T-helper 1 cell treated with Interleukin-12 subunit alpha and Interleukin-12 subunit beta and Interleukin-4 antibody, amounts not matched to agents 30 μg/mL and 1 μg/mL, for 36 hours (primary cell): ENCODE measurements around the gene NBEAL1.
"Not testable (repeated sequence)": the region's sequence is repeated elsewhere in the genome, so short reads cannot be mapped to it uniquely, and the experiment has no call there.

Source experiments
- H3K27ac Mint-ChIP-seq: one replicate; pipeline ENCODE4 v1.8.0; 2021; ENCODE audit warnings: mild to moderate bottlenecking, mixed read lengths
- H3K27me3 Mint-ChIP-seq: one replicate; pipeline ENCODE4 v1.8.0; 2021; ENCODE audit warnings: low read depth, mixed read lengths
- H3K36me3 Mint-ChIP-seq: one replicate; pipeline ENCODE4 v1.8.0; 2021; ENCODE audit warnings: low read depth, mixed read lengths
- H3K4me1 Mint-ChIP-seq: one replicate; pipeline ENCODE4 v1.8.0; 2021; ENCODE audit warnings: low read depth, mixed read lengths
- H3K4me3 Mint-ChIP-seq: one replicate; pipeline ENCODE4 v1.8.0; 2021; ENCODE audit warnings: mild to moderate bottlenecking, moderate library complexity, mixed read lengths
- H3K9me3 Mint-ChIP-seq: one replicate; pipeline ENCODE4 v1.8.0; 2021; ENCODE audit warnings: mixed read lengths

NBEAL1 gene

GRCh38 chr2:203014456-203015199, at the start of gene NBEAL1:
Gene NBEAL1 (plus strand): TSS chr2:203014875. CDS start chr2:203016385, 1,510 bp downstream.
- Mint-ChIP-seq H3K9me3 (no peaks in the 10 kb centered on the region), H3K27ac (peak within 1 kb of the TSS; percentile 98), H3K27me3 (peaks cover 14% of the 10 kb centered on the region), H3K4me1 (peaks cover 32% of the 10 kb centered on the region), H3K36me3 (peaks cover 3% of the 10 kb centered on the region), H3K4me3 (peak within 1 kb of the TSS; percentile 94)

- Mint-ChIP-seq H3K27ac (peak overlapping the region; percentile 69), H3K4me3 (no peak overlapping the region), H3K4me1 (peaks cover 7% of the 10 kb centered on the region), H3K27me3 (no peaks in the 10 kb centered on the region), H3K9me3 (no peaks in the 10 kb centered on the region), H3K36me3 (no peaks in the 10 kb centered on the region)
Measured at GRCh38 chr2:202965810-202966460, 48.7 kb upstream of the NBEAL1 start.

GRCh38 chr2:202969404-202969803, 45.3 kb upstream of the NBEAL1 start:
- H3K4me3 Mint-ChIP-seq, H3K36me3 Mint-ChIP-seq, H3K27ac Mint-ChIP-seq, H3K27me3 Mint-ChIP-seq, H3K9me3 Mint-ChIP-seq, H3K4me1 Mint-ChIP-seq: not testable (repeated sequence)

GRCh38 chr2:202976809-202977208, 37.9 kb upstream of the NBEAL1 start:
- H3K36me3 Mint-ChIP-seq: peaks cover 2% of the 10 kb centered on the region
- no peaks in the 10 kb centered on the region for H3K4me1 Mint-ChIP-seq
- H3K27ac Mint-ChIP-seq: no peak overlapping the region
- no peaks in the 10 kb centered on the region for H3K9me3 Mint-ChIP-seq
- no peak overlapping the region for H3K4me3 Mint-ChIP-seq
- no peaks in the 10 kb centered on the region for H3K27me3 Mint-ChIP-seq

GRCh38 chr2:202982779-202983491, 31.7 kb upstream of the NBEAL1 start:
- Mint-ChIP-seq H3K36me3 (peaks cover 4% of the 10 kb centered on the region), H3K27me3 (no peaks in the 10 kb centered on the region), H3K4me3 (no peak overlapping the region), H3K4me1 (no peaks in the 10 kb centered on the region), H3K9me3 (no peaks in the 10 kb centered on the region), H3K27ac (no peak overlapping the region)

GRCh38 chr2:202989749-202990148, 24.9 kb upstream of the NBEAL1 start:
- Mint-ChIP-seq H3K4me1 (no peaks in the 10 kb centered on the region), H3K27me3 (no peaks in the 10 kb centered on the region)

GRCh38 chr2:202990501-202990900, 24.2 kb upstream of the NBEAL1 start:
- no peaks in the 10 kb centered on the region for H3K27me3 Mint-ChIP-seq
- H3K4me1 Mint-ChIP-seq: no peaks in the 10 kb centered on the region
- no peaks in the 10 kb centered on the region for H3K9me3 Mint-ChIP-seq
- H3K4me3 Mint-ChIP-seq: no peak overlapping the region
- H3K36me3 Mint-ChIP-seq: no peaks in the 10 kb centered on the region
- H3K27ac Mint-ChIP-seq: no peak overlapping the region

More at GRCh38 chr2:202989749-202990148, 24.9 kb upstream of the NBEAL1 start:
- Mint-ChIP-seq H3K36me3 (no peaks in the 10 kb centered on the region), H3K9me3 (no peaks in the 10 kb centered on the region), H3K4me3 (no peak overlapping the region), H3K27ac (no peak overlapping the region)

- H3K27me3 Mint-ChIP-seq, H3K9me3 Mint-ChIP-seq, H3K36me3 Mint-ChIP-seq, H3K4me1 Mint-ChIP-seq, H3K27ac Mint-ChIP-seq, H3K4me3 Mint-ChIP-seq: not testable (repeated sequence)
Measured at GRCh38 chr2:202997113-202997512, 17.6 kb upstream of the NBEAL1 start.

GRCh38 chr2:203002054-203002821, 12.4 kb upstream of the NBEAL1 start:
- Mint-ChIP-seq H3K9me3 (no peaks in the 10 kb centered on the region), H3K4me1 (no peaks in the 10 kb centered on the region), H3K27ac (no peak overlapping the region), H3K27me3 (peaks cover 17% of the 10 kb centered on the region), H3K4me3 (no peak overlapping the region), H3K36me3 (no peaks in the 10 kb centered on the region)

GRCh38 chr2:203003716-203004115, 11.0 kb upstream of the NBEAL1 start:
- H3K9me3 Mint-ChIP-seq: no peaks in the 10 kb centered on the region
- peaks cover 17% of the 10 kb centered on the region for H3K27me3 Mint-ChIP-seq
- no peak overlapping the region for H3K27ac Mint-ChIP-seq
- H3K36me3 Mint-ChIP-seq: no peaks in the 10 kb centered on the region
- no peak overlapping the region for H3K4me3 Mint-ChIP-seq
- H3K4me1 Mint-ChIP-seq: no peaks in the 10 kb centered on the region

GRCh38 chr2:203016716-203017115, 2.0 kb downstream of the NBEAL1 start:
- peaks cover 5% of the 10 kb centered on the region for H3K27me3 Mint-ChIP-seq
- no peak overlapping the region for H3K27ac Mint-ChIP-seq
- peak overlapping the region; percentile 32 for H3K4me3 Mint-ChIP-seq
- no peaks in the 10 kb centered on the region for H3K9me3 Mint-ChIP-seq
- H3K4me1 Mint-ChIP-seq: peaks cover 32% of the 10 kb centered on the region
- H3K36me3 Mint-ChIP-seq: peaks cover 3% of the 10 kb centered on the region

GRCh38 chr2:203018181-203018580, 3.5 kb downstream of the NBEAL1 start:
- Mint-ChIP-seq H3K4me3 (peak overlapping the region; percentile 13), H3K36me3 (peaks cover 3% of the 10 kb centered on the region), H3K4me1 (peaks cover 32% of the 10 kb centered on the region)

GRCh38 chr2:203019142-203019541, 4.5 kb downstream of the NBEAL1 start:
- Mint-ChIP-seq H3K27ac (no peak overlapping the region), H3K9me3 (no peaks in the 10 kb centered on the region), H3K4me3 (no peak overlapping the region), H3K36me3 (peaks cover 9% of the 10 kb centered on the region), H3K27me3 (no peaks in the 10 kb centered on the region), H3K4me1 (peaks cover 27% of the 10 kb centered on the region)

More at GRCh38 chr2:203018181-203018580, 3.5 kb downstream of the NBEAL1 start:
- H3K9me3 Mint-ChIP-seq: no peaks in the 10 kb centered on the region
- H3K27me3 Mint-ChIP-seq: no peaks in the 10 kb centered on the region
- H3K27ac Mint-ChIP-seq: no peak overlapping the region

GRCh38 chr2:203021991-203022390, 7.3 kb downstream of the NBEAL1 start:
- no peaks in the 10 kb centered on the region for H3K9me3 Mint-ChIP-seq
- H3K36me3 Mint-ChIP-seq: peaks cover 10% of the 10 kb centered on the region
- H3K4me3 Mint-ChIP-seq: no peak overlapping the region
- peaks cover 16% of the 10 kb centered on the region for H3K4me1 Mint-ChIP-seq
- no peak overlapping the region for H3K27ac Mint-ChIP-seq
- no peaks in the 10 kb centered on the region for H3K27me3 Mint-ChIP-seq
